HFFc6 (cell line): ENCODE results near the gene CLASRP. TPM values are rescaled to one million over a fixed set of nuclear protein-coding genes. Genes with fewer than 3 reads are reported as not detected.

ENCODE experiments used
- DNase-seq: peaks from one replicate; pipeline ENCODE4 v3.0.0-alpha.2; 2018
- H3K27ac Mint-ChIP-seq: 2 replicates; pipeline ENCODE4 v1.8.0; 2020; ENCODE audit warnings: mild to moderate bottlenecking, mixed read lengths
- H3K27me3 Mint-ChIP-seq: 2 replicates; pipeline ENCODE4 v1.8.0; 2021; ENCODE audit warnings: mild to moderate bottlenecking, moderate library complexity, mixed read lengths; ENCODE audit not compliant: insufficient read depth
- H3K36me3 Mint-ChIP-seq: 2 replicates; pipeline ENCODE4 v1.8.0; 2021; ENCODE audit warnings: low read depth, mixed read lengths
- H3K4me1 Mint-ChIP-seq: 2 replicates; pipeline ENCODE4 v1.8.0; 2020; ENCODE audit warnings: low read depth, mixed read lengths
- H3K4me3 Mint-ChIP-seq: 2 replicates; pipeline ENCODE4 v1.8.0; 2020; ENCODE audit warnings: mild to moderate bottlenecking, moderate library complexity, mixed read lengths
- H3K9me3 Mint-ChIP-seq: 2 replicates; pipeline ENCODE4 v1.8.0; 2020; ENCODE audit warnings: mild to moderate bottlenecking, mixed read lengths
- CTCF ChIP-seq: fragments of 200-600 bp; sonication (generic); IDR thresholded peaks from 2 replicates; pipeline ENCODE4 v1.5.0; 2021; ENCODE audit warnings: antibody characterized with exemption, mild to moderate bottlenecking
- total RNA-seq, 6 experiments: library from RNA; stranded (reverse); fragmentation: NEBNext Ultra II Directional; extraction: Animal tissue kit (Norgen Biotek cat#: 25700); gene quantifications; 2 replicates in 1 of 6; 3 replicates in 5 of 6; pipeline ENCODE4 v1.2.3, GENCODE V29; 2021

Gene CLASRP
- total RNA-seq, 6 experiments from 2014 or later = 29.9 to 42.9 (median 37.3) TPM

GRCh38 chr19:45119582-45119981, 80.7 kb downstream of the CLASRP start:
- Mint-ChIP-seq H3K27me3 (peaks cover 2% of the 10 kb centered on the region), H3K9me3 (no peaks in the 10 kb centered on the region), H3K27ac (no peak overlapping the region), H3K36me3 (peaks cover 4% of the 10 kb centered on the region; the same call in 1 of the 2 replicates), H3K4me3 (no peak overlapping the region), H3K4me1 (peaks cover 5% of the 10 kb centered on the region; the same call in 1 of the 2 replicates)
- no peak for DNase-seq
- TF ChIP-seq CTCF = no peak

Other genes with a start within 250 kb of the CLASRP start
- gene BCAM, start 229.9 kb upstream of the CLASRP start, total RNA-seq = 1 to 10 TPM; 5.5 to 6.2 (median 6.0) TPM
- 100 to 1,000 TPM; 126 to 152 (median 148) TPM for gene NECTIN2, start 192.7 kb upstream of the CLASRP start, total RNA-seq
- gene TOMM40, start 147.8 kb upstream of the CLASRP start, total RNA-seq = 100 to 1,000 TPM in 1 of 6 experiments, 10 to 100 TPM in 5; 79.8 to 107 (median 92.2) TPM
- gene APOE, start 133.2 kb upstream of the CLASRP start, total RNA-seq = 1 to 10 TPM; 1.9 to 6.5 (median 2.5) TPM
- gene APOC1, start 124.4 kb upstream of the CLASRP start, total RNA-seq = 1 to 10 TPM in 5 of 6 experiments, not detected in 1; 1.4 to 6.8 (median 2.4) TPM
- gene APOC4, start 96.8 kb upstream of the CLASRP start, total RNA-seq = not detected
- gene APOC2, start 93.0 kb upstream of the CLASRP start, total RNA-seq = not detected
- gene CLPTM1, start 83.7 kb upstream of the CLASRP start, total RNA-seq = 100 to 1,000 TPM; 160 to 184 (median 172) TPM
- 10 to 100 TPM in 2 of 6 experiments, 1 to 10 TPM in 4; 6.1 to 10.8 (median 9.4) TPM for gene RELB, start 37.6 kb upstream of the CLASRP start, total RNA-seq
- under 1 TPM; 0.57 to 0.87 (median 0.65) TPM for gene ZNF296, start 37.4 kb downstream of the CLASRP start, total RNA-seq
- gene GEMIN7, start 40.2 kb downstream of the CLASRP start, total RNA-seq = 10 to 100 TPM; 34.3 to 43.4 (median 39.0) TPM
- 10 to 100 TPM; 20.4 to 27.4 (median 21.6) TPM for gene PPP1R37, start 54.1 kb downstream of the CLASRP start, total RNA-seq
- gene NKPD1, start 121.9 kb downstream of the CLASRP start, total RNA-seq = under 1 TPM in 5 of 6 experiments, not detected in 1; 0.07 to 0.17 (median 0.07) TPM
- gene TRAPPC6A, start 139.2 kb downstream of the CLASRP start, total RNA-seq = 1 to 10 TPM; 3.5 to 6.9 (median 5.2) TPM
- 10 to 100 TPM; 10.5 to 14.2 (median 12.2) TPM for gene BLOC1S3, start 139.7 kb downstream of the CLASRP start, total RNA-seq
- gene EXOC3L2, start 206.4 kb downstream of the CLASRP start, total RNA-seq = under 1 TPM in 1 of 6 experiments, not detected in 5; 0.10 TPM
- gene MARK4, start 212.2 kb downstream of the CLASRP start, total RNA-seq = 10 to 100 TPM; 38.9 to 46.0 (median 44.2) TPM